HUES64 (cell line): ENCODE measurements around the gene PACSIN3.

ENCODE experiments used
- H3K27ac ChIP-seq: 2 replicates; pipeline ENCODE4 v1.7.0; 2013; ENCODE audit warnings: low read depth, low read length, inconsistent platforms
- H3K27me3 ChIP-seq: 2 replicates; pipeline ENCODE4 v1.6.1; 2013; ENCODE audit warnings: mild to moderate bottlenecking, low read length; ENCODE audit not compliant: insufficient read depth
- H3K36me3 ChIP-seq: 2 replicates; pipeline ENCODE4 v1.6.1; 2013; ENCODE audit warnings: mild to moderate bottlenecking, low read length; ENCODE audit not compliant: insufficient read depth
- H3K4me1 ChIP-seq: 2 replicates; pipeline ENCODE4 v1.6.1; 2013; ENCODE audit warnings: mild to moderate bottlenecking, low read length, moderate library complexity; ENCODE audit not compliant: insufficient read depth
- H3K4me3 ChIP-seq: 2 replicates; pipeline ENCODE4 v1.5.1; 2013; ENCODE audit warnings: mild to moderate bottlenecking, low read length, moderate library complexity
- H3K9ac ChIP-seq: 2 replicates; pipeline ENCODE4 v1.6.1; 2013; ENCODE audit warnings: mild to moderate bottlenecking, low read depth, low read length
- H3K9me3 ChIP-seq: 2 replicates; pipeline ENCODE4 v1.6.1; 2013; ENCODE audit warnings: low read depth, low read length; ENCODE audit not compliant: insufficient read depth
- WGBS: fragments of 150-250, 120-280 bp; methylation state at CpG from one replicate; pipeline ENCODE4 v1.1.7; 2013; ENCODE audit warnings: missing lambda C conversion rate; 5-methylcytosine and 5-hydroxymethylcytosine counted together

PACSIN3 gene

DNA sequence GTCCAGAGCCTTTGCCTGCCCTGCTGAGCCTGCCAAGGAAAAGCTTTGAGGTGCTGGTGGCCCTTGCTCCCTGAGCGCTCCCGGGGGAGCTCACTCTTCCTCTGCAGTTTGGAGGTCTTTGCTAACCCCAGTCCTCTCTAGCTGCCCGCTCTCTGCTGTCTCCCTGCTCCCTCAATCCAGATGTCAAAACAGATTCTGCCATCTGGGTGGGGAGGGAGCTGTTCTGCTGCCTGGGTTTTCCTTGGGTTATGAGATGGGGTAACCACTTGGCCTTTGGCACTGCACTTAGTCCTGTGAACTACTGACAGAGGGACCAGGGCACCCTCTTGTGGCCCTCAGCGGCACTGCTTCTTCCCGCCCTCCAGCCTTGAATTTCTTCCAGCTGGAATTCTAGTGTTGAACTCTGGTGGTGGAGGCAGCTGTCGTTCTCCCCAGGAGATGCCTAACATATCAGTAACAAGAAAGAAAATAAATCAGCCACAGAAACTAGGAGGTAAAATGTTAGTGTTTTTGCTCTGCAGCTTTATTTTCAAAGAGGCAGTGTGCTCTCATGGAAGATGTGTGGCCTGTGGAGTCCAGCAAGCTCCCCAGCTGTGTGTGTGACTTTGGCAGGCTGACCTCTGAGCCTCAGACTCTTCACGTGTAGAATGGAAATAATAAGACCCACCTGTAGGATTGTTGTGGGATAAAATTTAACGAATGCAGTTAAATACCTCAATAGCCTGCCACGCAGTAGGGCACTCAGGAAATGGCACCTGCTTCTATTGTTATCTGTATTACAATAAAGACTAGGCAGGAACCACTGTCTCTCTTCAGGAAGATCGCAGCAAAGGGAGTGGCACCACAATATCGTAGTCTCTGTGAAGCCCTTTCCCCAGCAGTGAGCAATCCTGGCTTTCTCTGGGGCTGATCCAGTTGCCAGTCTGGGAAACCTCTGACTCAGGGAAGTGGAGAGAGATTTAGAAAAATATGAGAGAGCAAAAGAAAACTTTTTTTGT, 33.0 kb downstream of the PACSIN3 start:
- 52% methylated on average over 10 of the region's 11 CpGs for WGBS
- Histone ChIP-seq H3K9ac (no peak overlapping the region), H3K36me3 (no peaks in the 10 kb centered on the region), H3K27ac (no peak overlapping the region; the same call in 1 of the 2 replicates), H3K27me3 (no peaks in the 10 kb centered on the region), H3K4me3 (no peak overlapping the region), H3K9me3 (no peaks in the 10 kb centered on the region), H3K4me1 (peaks cover 6% of the 10 kb centered on the region; the same call in 1 of the 2 replicates)

DNA sequence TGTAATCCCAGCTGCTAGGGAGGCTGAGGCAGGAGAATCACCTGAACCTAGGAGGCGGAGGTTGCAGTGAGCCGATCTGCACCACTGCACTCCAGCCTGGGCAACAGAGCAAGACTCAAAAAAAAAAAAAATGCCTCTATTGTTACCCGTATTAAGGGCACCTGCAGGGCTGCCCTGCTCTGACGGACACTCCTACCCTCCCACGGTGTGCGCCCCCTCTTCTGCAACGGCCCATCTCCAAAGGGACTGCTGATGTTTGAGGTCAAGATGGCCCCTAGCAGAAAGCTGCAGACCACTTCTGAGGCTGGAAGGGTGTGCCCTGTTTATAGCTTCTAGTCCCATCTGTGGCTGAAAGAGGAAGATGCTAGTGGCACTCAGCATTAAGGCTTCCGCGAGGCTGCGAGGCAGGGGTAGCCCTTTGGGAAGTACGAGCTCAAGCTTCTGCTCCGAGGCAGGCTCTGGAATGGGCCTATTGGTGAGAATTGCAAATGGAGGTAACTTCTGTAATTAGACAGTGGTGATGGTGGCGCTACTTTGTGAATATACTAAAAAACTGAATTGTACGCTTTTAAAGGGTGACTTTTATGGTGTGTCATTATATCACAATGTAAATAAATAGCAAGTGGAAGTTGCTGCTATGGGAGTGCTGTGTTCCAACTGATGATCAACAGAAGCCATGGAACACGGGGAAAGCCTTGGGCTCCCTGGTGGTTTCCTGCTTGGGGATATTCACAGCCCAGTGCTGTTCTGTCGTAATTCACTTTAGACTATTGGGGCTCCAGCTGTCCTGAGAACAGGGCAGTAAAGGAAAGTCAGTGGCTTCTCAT, 33.9 kb downstream of the PACSIN3 start:
- 89% methylated on average over 16 of the region's 16 CpGs for WGBS
- no peak overlapping the region for H3K27ac ChIP-seq
- H3K4me1 ChIP-seq, result peaks cover 6% of the 10 kb centered on the region; the same call in 1 of the 2 replicates
- H3K36me3 ChIP-seq, result no peaks in the 10 kb centered on the region
- H3K9me3 ChIP-seq, result no peaks in the 10 kb centered on the region
- no peaks in the 10 kb centered on the region for H3K27me3 ChIP-seq
- no peak overlapping the region for H3K4me3 ChIP-seq
- H3K9ac ChIP-seq, result no peak overlapping the region

DNA sequence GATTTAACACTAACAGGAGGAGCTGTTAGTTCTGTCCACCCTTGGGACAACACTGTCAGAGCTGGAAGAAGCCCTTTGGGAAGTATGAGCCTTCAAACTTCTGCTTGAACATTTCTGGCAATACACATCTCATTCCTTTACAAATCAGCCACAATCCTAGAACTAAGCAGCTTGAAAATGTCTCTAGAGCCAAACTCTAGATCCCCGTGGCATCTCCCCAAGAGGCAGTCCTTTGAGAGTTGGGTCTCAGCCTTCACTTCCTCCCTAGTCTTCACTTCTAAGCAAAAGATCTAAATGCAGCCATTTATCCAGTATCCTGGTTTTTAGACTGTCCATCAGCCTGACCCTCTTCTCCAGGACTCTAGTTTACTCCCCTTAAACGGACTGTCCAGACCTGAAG, 36.5 kb downstream of the PACSIN3 start:
- WGBS, result 92% methylated on average over 1 of the region's 2 CpGs
- Histone ChIP-seq H3K27ac (no peak overlapping the region), H3K4me1 (peaks cover 6% of the 10 kb centered on the region; the same call in 1 of the 2 replicates), H3K36me3 (no peaks in the 10 kb centered on the region), H3K9ac (no peak overlapping the region), H3K4me3 (no peak overlapping the region), H3K9me3 (no peaks in the 10 kb centered on the region), H3K27me3 (no peaks in the 10 kb centered on the region)

DNA sequence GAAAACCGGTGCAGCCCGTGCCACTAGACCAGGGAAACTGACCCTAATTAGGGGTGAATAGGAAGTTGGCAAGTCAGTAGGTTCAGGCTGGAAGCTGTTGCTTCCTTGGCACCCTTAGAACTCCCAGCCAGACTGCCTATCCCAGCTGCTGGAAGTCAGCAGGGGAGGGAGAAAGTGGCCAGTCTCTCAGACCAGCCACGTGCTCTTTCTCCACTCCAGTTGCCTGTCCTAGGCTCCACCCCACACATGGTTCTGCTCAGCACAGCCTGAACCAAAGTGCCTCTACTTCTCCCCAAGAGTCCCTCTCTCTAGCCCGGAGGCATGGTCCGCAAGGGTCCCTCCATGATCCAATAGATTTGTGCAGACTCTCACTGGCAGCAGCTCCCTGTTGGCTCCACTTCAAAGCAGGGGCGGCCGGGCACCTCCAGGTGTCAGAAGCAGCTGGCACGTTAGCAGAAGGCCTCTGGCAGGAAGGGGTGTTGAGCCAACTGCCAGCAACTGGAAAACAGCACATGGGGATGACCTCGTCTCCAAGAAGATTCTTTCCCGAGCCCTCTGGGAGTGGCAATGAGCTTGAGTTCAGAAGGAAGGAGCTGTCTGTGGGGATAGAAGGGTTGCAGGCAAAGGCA, 37.2 kb downstream of the PACSIN3 start:
- H3K4me3 ChIP-seq, result no peak overlapping the region
- no peaks in the 10 kb centered on the region for H3K36me3 ChIP-seq
- no peaks in the 10 kb centered on the region for H3K27me3 ChIP-seq
- 88% methylated on average over 10 of the region's 10 CpGs for WGBS
- no peak overlapping the region for H3K27ac ChIP-seq
- H3K9me3 ChIP-seq, result no peaks in the 10 kb centered on the region
- H3K4me1 ChIP-seq, result peaks cover 6% of the 10 kb centered on the region; the same call in 1 of the 2 replicates
- no peak overlapping the region for H3K9ac ChIP-seq

DNA sequence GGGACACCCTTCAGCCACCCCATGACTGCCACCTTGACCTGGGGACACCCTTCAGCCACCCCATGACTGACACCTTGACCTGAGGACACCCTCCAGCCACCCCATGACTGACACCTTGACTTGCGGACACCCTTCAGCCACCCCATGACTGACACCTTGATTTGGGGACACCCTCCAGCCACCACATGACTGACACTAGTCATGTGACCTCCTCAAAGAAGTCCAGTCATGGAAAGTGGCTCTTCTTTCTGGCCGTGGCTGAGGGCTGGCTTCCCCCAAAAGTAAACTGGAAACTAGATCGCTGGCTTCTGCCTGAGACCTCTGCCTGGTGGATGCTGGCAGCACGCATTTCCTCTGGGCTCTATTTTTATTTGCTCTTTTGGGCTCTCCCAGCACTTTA, 38.0 kb downstream of the PACSIN3 start:
- Histone ChIP-seq H3K4me1 (peaks cover 1% of the 10 kb centered on the region; the same call in 1 of the 2 replicates), H3K27me3 (no peaks in the 10 kb centered on the region), H3K9me3 (no peaks in the 10 kb centered on the region), H3K36me3 (no peaks in the 10 kb centered on the region), H3K27ac (no peak overlapping the region), H3K9ac (no peak overlapping the region), H3K4me3 (no peak overlapping the region)
- WGBS, result 94% methylated on average over 4 of the region's 4 CpGs

DNA sequence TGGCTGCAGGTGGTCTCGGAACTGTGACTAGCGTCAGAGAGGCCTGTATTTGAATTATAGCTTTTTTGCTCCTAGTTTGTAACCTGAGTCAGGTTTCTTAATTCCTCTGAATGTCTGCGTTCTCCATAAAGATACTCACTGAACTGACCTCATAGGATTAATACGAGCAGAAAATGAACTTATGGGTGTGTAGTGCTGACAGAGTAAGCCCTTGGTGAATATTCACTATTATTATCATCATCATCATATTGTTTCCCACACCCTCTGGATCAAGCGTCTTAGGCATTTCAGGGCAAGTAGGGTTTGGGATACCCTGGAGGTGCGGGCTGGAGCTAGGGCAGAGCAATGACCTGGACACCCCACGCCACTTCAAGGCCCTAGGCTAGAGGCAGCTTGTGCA, 38.6 kb downstream of the PACSIN3 start:
- WGBS, result 96% methylated on average over 6 of the region's 7 CpGs
- H3K4me1 ChIP-seq, result no peaks in the 10 kb centered on the region
- H3K36me3 ChIP-seq, result no peaks in the 10 kb centered on the region
- no peaks in the 10 kb centered on the region for H3K9me3 ChIP-seq
- no peak overlapping the region for H3K9ac ChIP-seq
- no peak overlapping the region for H3K4me3 ChIP-seq
- no peak overlapping the region for H3K27ac ChIP-seq
- no peaks in the 10 kb centered on the region for H3K27me3 ChIP-seq

DNA sequence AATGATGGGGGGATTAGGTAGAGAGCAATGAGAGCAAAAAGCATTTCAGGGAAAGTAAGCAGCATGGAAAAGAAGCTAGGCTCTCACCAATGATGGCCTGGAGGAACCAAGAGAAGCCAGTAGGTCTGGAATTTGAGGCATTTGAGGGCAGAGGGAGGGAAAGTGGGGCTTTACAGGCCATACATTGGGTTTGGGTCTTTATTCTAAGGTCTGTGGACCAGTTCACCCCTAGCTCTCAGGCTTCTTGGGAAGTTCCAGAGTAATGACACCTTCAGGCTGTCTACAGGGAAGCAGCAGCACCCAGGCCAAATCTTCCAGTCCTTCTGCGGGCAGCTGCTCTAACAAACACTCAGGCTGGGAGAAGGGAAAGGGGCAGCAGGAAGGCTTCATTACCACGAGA, 39.0 kb downstream of the PACSIN3 start:
- no peak overlapping the region for H3K4me3 ChIP-seq
- no peaks in the 10 kb centered on the region for H3K36me3 ChIP-seq
- no peak overlapping the region for H3K9ac ChIP-seq
- no peaks in the 10 kb centered on the region for H3K27me3 ChIP-seq
- H3K4me1 ChIP-seq, result no peaks in the 10 kb centered on the region
- WGBS, result 93% methylated on average over 2 of the region's 2 CpGs
- no peak overlapping the region for H3K27ac ChIP-seq
- no peaks in the 10 kb centered on the region for H3K9me3 ChIP-seq

DNA sequence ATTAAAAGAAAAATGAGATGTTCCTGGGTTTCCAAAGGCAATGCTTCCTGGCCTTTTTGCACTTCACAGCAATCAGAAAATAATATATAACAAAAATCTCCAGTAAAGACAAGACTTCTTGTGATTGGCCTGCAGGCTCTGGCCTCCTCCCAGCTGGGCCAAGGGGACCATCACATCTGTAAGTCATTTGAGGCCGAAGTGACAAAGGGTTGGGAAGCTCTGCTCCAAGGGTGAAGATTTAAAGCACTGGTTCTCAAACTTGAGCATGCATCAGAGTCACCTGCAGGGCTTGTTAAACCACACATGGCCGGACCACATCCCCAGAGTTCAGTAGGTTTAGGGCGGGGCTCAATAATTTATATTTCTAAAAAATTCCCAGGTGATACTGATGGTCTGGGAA, 41.7 kb downstream of the PACSIN3 start:
- Histone ChIP-seq H3K9me3 (no peaks in the 10 kb centered on the region), H3K36me3 (no peaks in the 10 kb centered on the region), H3K27ac (no peak overlapping the region), H3K4me1 (no peaks in the 10 kb centered on the region), H3K4me3 (no peak overlapping the region), H3K9ac (no peak overlapping the region), H3K27me3 (no peaks in the 10 kb centered on the region)
- 96% methylated on average over 3 of the region's 3 CpGs for WGBS

DNA sequence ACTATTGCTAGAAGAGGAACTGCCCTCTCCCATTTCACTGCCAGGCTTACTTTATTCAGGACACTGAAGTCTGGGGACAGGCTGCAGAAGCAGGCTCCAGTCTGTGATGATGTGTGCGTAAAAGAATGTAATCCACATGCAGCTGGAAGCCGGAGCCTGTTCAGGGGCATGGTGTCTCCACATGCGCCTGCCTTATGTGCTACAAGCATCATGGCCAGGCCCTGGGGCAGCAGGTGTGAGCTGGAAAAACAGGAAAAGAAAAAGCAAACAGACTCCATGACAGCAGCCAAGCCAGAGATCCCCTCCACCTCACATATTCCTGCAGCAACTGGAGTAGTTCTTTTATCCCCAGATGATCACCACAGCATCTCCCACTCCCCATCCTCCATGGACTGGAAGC, 42.9 kb downstream of the PACSIN3 start:
- WGBS, result 82% methylated on average over 3 of the region's 3 CpGs
- no peaks in the 10 kb centered on the region for H3K9me3 ChIP-seq
- H3K4me3 ChIP-seq, result no peak overlapping the region
- no peaks in the 10 kb centered on the region for H3K4me1 ChIP-seq
- H3K27me3 ChIP-seq, result no peaks in the 10 kb centered on the region
- H3K36me3 ChIP-seq, result no peaks in the 10 kb centered on the region; the same call in 1 of the 2 replicates
- H3K27ac ChIP-seq, result no peak overlapping the region
- no peak overlapping the region for H3K9ac ChIP-seq

DNA sequence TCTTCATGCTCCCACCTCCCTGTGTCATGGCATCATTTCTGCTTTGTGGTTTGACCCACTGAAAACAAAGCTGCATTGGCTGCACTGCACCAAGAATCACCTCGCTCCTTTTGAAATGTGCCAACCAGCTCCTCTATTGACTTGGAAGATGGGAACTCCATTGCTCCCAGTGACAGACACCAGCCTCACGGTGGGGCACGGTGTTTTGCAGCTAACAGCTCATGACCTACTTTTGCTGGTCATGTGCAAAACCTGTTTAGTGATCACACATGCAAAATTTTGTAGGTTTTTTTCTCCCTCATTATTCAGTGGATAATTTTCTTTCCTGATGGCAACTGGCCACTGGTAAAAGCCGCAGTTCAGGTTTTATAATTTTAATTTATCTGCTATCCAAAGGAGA, 46.4 kb downstream of the PACSIN3 start:
- 97% methylated on average over 3 of the region's 4 CpGs for WGBS
- Histone ChIP-seq H3K27ac (no peak overlapping the region), H3K9ac (no peak overlapping the region)

More for the DNA sequence above, 46.4 kb downstream of the PACSIN3 start:
- no peaks in the 10 kb centered on the region for H3K9me3 ChIP-seq
- no peaks in the 10 kb centered on the region for H3K4me1 ChIP-seq
- peaks cover 3% of the 10 kb centered on the region; the same call in 1 of the 2 replicates for H3K36me3 ChIP-seq
- H3K4me3 ChIP-seq, result no peak overlapping the region
- no peaks in the 10 kb centered on the region for H3K27me3 ChIP-seq
